Measurements from ENCODE around the gene PODXL2. TPM values are rescaled to one million over a fixed set of nuclear protein-coding genes. Genes with fewer than 3 reads are reported as not detected.

The PODXL2 gene
- total RNA-seq, 1 donor from 2014 or later: 14.5 TPM

DNA sequence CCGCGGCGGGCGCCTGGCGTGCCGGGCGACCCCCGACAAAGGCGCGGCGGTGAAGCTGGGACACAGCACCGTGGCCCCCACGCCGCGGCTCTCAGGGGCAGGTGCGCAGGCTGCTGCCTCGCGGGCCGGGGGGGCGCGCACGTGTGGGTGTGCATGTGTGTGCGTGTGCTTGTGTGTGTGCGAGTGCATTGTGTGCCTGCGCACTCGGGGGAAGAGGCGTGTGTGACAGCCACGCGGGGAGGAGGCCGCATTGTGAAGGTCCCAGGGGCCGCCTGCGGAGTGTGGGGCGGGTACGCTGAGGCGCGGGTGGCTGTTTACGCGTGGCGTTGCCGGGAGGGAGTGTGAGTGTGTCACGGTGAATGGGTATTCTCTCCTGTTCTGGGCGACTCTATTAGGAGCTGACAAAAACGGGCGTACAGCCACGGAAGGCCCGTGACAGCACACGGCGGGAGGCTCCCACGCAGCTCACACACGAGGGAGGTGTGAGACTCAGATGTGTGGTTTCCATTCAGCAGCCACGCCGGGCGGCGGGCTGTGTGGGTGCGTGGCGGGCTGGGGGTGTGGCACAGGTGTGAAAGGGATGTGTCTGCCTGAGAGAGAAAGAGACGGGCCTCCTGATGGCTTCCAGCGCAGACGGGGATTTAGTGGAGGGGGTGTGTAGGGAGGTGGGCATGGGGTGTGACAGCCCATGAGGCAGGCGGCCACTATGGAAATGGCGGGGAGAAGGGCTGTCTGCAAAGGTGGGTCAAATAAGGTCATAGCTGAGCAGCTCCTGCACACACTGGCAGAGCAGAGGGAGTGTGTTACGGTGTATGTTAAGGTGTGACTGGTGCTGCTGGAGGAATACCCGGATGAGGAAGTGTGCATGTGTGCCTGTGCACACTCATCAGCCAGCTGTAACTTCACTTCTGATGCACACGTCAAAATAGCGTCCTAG lies 750 bp downstream of the PODXL2 start:
- Histone ChIP-seq H3K36me3 (ENCODE audit: insufficient read depth, low read length) (no peaks in the 10 kb centered on the region), H3K27ac (ENCODE audit: low read depth, low read length) (no peak overlapping the region), H3K4me3 (ENCODE audit: insufficient read depth, low read depth, low read length) (peak overlapping the region; percentile 62), H3K79me2 (ENCODE audit: insufficient read depth, low read length) (no peaks in the 10 kb centered on the region), H2AFZ (ENCODE audit: low read depth, low read length) (peak overlapping the region; percentile 73), H3K9me3 (ENCODE audit: insufficient read depth, low read depth, low read length) (no peaks in the 10 kb centered on the region), H3K4me1 (ENCODE audit: insufficient read depth, low read length) (peaks cover 9% of the 10 kb centered on the region), H4K20me1 (ENCODE audit: insufficient read depth, low read length) (no peaks in the 10 kb centered on the region), H3K27me3 (ENCODE audit: insufficient read depth, low read length) (peaks cover 34% of the 10 kb centered on the region), H3K9ac (ENCODE audit: low read length) (peak overlapping the region; percentile 48), H3K4me2 (ENCODE audit: low read length) (peak overlapping the region; percentile 91)
- peak overlapping the region; percentile 10 for H3K27ac Mint-ChIP-seq (ENCODE audit: unreplicated experiment)
- peaks cover 48% of the 10 kb centered on the region for H3K27me3 Mint-ChIP-seq (ENCODE audit: low read depth, unreplicated experiment)
- peaks cover 2% of the 10 kb centered on the region for H3K9me3 Mint-ChIP-seq (ENCODE audit: unreplicated experiment)
- H3K4me3 Mint-ChIP-seq (ENCODE audit: unreplicated experiment): peak overlapping the region; percentile 83
- TF ChIP-seq, protein P1, sequence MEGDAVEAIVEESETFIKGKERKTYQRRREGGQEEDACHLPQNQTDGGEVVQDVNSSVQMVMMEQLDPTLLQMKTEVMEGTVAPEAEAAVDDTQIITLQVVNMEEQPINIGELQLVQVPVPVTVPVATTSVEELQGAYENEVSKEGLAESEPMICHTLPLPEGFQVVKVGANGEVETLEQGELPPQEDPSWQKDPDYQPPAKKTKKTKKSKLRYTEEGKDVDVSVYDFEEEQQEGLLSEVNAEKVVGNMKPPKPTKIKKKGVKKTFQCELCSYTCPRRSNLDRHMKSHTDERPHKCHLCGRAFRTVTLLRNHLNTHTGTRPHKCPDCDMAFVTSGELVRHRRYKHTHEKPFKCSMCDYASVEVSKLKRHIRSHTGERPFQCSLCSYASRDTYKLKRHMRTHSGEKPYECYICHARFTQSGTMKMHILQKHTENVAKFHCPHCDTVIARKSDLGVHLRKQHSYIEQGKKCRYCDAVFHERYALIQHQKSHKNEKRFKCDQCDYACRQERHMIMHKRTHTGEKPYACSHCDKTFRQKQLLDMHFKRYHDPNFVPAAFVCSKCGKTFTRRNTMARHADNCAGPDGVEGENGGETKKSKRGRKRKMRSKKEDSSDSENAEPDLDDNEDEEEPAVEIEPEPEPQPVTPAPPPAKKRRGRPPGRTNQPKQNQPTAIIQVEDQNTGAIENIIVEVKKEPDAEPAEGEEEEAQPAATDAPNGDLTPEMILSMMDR (IDR thresholded peaks at IDR 0.05; ENCODE audit: insufficient read depth, low read depth, low read length): no peak
- TF ChIP-seq EZH2 (IDR thresholded peaks at IDR 0.05; ENCODE audit: insufficient read depth, low read length): peak; percentile 42
- FAIRE-seq (no peak), DNase-seq (ENCODE audit: low read depth) (no peak)
- H3K4me1 Mint-ChIP-seq (ENCODE audit: low read depth, unreplicated experiment): peaks cover 5% of the 10 kb centered on the region
- H3K36me3 Mint-ChIP-seq (ENCODE audit: low read depth, unreplicated experiment): peaks cover 6% of the 10 kb centered on the region

DNA sequence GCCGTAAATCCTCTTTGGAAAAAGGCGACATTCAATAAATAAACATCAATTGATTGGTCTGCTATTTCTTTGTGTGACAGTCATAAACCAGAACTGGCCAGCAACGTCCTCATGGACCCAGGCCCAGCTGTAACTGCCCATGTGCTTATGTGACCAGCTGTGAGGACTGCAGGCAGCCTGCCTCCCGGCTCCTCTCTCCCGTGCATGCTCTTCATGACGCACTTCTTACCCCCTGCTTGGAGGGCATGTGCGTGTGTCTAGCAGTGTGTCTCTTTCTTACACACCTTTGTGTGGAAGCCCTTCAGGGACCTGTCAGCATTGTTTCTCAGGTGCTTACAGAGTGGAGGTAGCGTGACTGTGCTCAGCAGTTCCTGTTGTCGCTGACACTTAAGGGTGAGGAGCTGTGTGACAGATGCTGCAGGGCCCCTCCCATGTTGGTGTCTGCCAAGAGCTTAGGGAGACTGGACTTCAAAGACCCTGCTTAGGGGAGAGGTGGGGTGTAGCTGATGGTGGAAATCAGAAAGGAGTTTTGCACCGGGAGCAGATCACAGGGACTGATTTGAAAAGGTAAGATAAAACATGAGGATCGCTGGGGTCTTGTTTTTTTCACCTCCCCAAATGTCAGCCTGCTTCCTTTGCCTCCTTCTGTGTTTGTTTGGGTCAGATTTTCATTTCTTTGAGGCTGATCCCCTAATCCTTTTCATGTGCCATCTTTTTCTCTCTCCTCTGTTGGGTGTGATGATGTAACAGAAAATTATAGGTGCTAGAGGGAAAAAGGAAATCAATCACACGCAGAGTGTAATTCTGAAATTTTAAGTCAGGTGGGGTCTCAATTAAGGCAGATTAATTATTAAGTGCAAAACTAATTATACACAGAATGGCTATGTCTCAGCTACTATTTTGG lies 2.1 kb downstream of the PODXL2 start:
- peaks cover 9% of the 10 kb centered on the region for H3K4me1 ChIP-seq (ENCODE audit: insufficient read depth, low read length)
- Mint-ChIP-seq H3K27me3 (ENCODE audit: low read depth, unreplicated experiment) (peaks cover 43% of the 10 kb centered on the region), H3K36me3 (ENCODE audit: low read depth, unreplicated experiment) (peaks cover 6% of the 10 kb centered on the region), H3K9me3 (ENCODE audit: unreplicated experiment) (peaks cover 2% of the 10 kb centered on the region), H3K4me3 (ENCODE audit: unreplicated experiment) (no peak overlapping the region), H3K4me1 (ENCODE audit: low read depth, unreplicated experiment) (peaks cover 8% of the 10 kb centered on the region), H3K27ac (ENCODE audit: unreplicated experiment) (no peak overlapping the region)
- TF ChIP-seq EZH2 (IDR thresholded peaks at IDR 0.05; ENCODE audit: insufficient read depth, low read length): no peak
- TF ChIP-seq, protein P1 (IDR thresholded peaks at IDR 0.05; ENCODE audit: insufficient read depth, low read depth, low read length): no peak
- H2AFZ ChIP-seq (ENCODE audit: low read depth, low read length): no peak overlapping the region
- no peak overlapping the region for H3K4me2 ChIP-seq (ENCODE audit: low read length)
- H3K9ac ChIP-seq (ENCODE audit: low read length): no peak overlapping the region
- no peak overlapping the region for H3K4me3 ChIP-seq (ENCODE audit: insufficient read depth, low read depth, low read length)
- peaks cover 34% of the 10 kb centered on the region for H3K27me3 ChIP-seq (ENCODE audit: insufficient read depth, low read length)
- H3K36me3 ChIP-seq (ENCODE audit: insufficient read depth, low read length): no peaks in the 10 kb centered on the region
- FAIRE-seq (no peak), DNase-seq (ENCODE audit: low read depth) (no peak)
- no peaks in the 10 kb centered on the region for H4K20me1 ChIP-seq (ENCODE audit: insufficient read depth, low read length)
- H3K27ac ChIP-seq (ENCODE audit: low read depth, low read length): no peak overlapping the region
- no peaks in the 10 kb centered on the region for H3K79me2 ChIP-seq (ENCODE audit: insufficient read depth, low read length)
- H3K9me3 ChIP-seq (ENCODE audit: insufficient read depth, low read depth, low read length): no peaks in the 10 kb centered on the region

Measured in astrocyte (in vitro differentiated cells and primary cell).